Upper lobe of left lung (tissue), 6 donors: Measurements from ENCODE around the gene LOX. TPM values are rescaled to one million over a fixed set of nuclear protein-coding genes. Genes with fewer than 3 reads are reported as not detected.

ENCODE experiments used
- ATAC-seq, 2 donors: fragments of 200-7000 bp; cut with Tn5 transposase; one replicate each; pipeline ENCODE4 v1.9.1; 2022; ENCODE audit warnings: mild to moderate bottlenecking in 2 of 2, moderate library complexity in 2 of 2; ENCODE audit not compliant: low FRiP score in 2 of 2
- DNase-seq, 2 donors: peaks; one replicate each; pipeline ENCODE4 v3.0.0-alpha.2; 2019 to 2020
- H3K27ac ChIP-seq, 4 donors: fragments of 200-600 bp; sonication (generic); one replicate each; pipeline ENCODE4 v1.5.1; 2016 to 2019
- H3K27me3 ChIP-seq, 4 donors: fragments of 200-600 bp; sonication (generic); one replicate each; pipeline ENCODE4 v1.5.1; 2017 to 2019
- H3K36me3 ChIP-seq, 4 donors: fragments of 200-600 bp; sonication (generic); one replicate each; pipeline ENCODE4 v1.5.1; 2016 to 2019
- H3K4me1 ChIP-seq, 4 donors: fragments of 200-600 bp; sonication (generic); one replicate each; pipeline ENCODE4 v1.5.1; 2018 to 2019
- H3K4me3 ChIP-seq, 4 donors: fragments of 200-600 bp; sonication (generic); one replicate each; pipeline ENCODE4 v1.5.1; 2017 to 2019; ENCODE audit warnings: mild to moderate bottlenecking in 2 of 4, moderate library complexity in 1 of 4
- H3K9me3 ChIP-seq, 4 donors: fragments of 200-600 bp; sonication (generic); one replicate each; pipeline ENCODE4 v1.5.1; 2018 to 2019
- CTCF ChIP-seq, 6 experiments: fragments of 450-650 bp in 4 of 6; fragments of 200-600 bp in 2 of 6; sonication (generic) in 2 of 6; IDR thresholded peaks; one replicate each; pipeline ENCODE4 v1.5.1; 2016 to 2019; ENCODE audit warnings: antibody characterized with exemption in 6 of 6
- EP300 ChIP-seq, 4 donors: sonication (generic); formaldehyde crosslinking; IDR thresholded peaks; one replicate each; pipeline ENCODE4 v1.5.1; 2017; ENCODE audit warnings: antibody characterized with exemption in 4 of 4, control low read depth in 2 of 4
- POLR2A ChIP-seq, 4 donors: fragments of 450-650 bp; IDR thresholded peaks; one replicate each; pipeline ENCODE4 v1.5.1; 2016 to 2017; ENCODE audit warnings: antibody characterized with exemption in 4 of 4, mild to moderate bottlenecking in 2 of 4
- POLR2AphosphoS5 ChIP-seq, 2 donors: sonication (generic); formaldehyde crosslinking; IDR thresholded peaks; one replicate each; pipeline ENCODE4 v1.5.1; 2017; ENCODE audit warnings: antibody characterized with exemption in 2 of 2
- WGBS, 2 donors: methylation state at CpG; one replicate each; pipeline ENCODE4 v1.1.5; 2017 to 2018; 5-methylcytosine and 5-hydroxymethylcytosine counted together
- total RNA-seq, 6 donors: library from RNA; depleted of rRNA in 4 of 6; stranded (reverse); fragments of >200 nt in 4 of 6; gene quantifications; one replicate each; pipeline versions ENCODE4 v1.1.0 to v1.2.1, GENCODE V29; 2016 to 2021
- donor health status: DM: no; HTN: no; CAD: no; lungs with moderate emphysema.
- donor health status: DM: no; HTN: yes; CAD: no; lungs with severe emphysema.

LOX gene
- total RNA-seq, 6 donors from 2014 or later = 5.2 to 48.7 (median 23.9) TPM

GRCh38 chr5:122121479-122122465 is 43.7 kb upstream of the LOX start:
- H3K4me1 ChIP-seq = no peaks in the 10 kb centered on the region
- no peaks in the 10 kb centered on the region for H3K9me3 ChIP-seq
- ATAC-seq (no peak), DNase-seq (no peak)
- no peaks in the 10 kb centered on the region for H3K27me3 ChIP-seq
- no peak overlapping the region for H3K27ac ChIP-seq
- H3K36me3 ChIP-seq = no peaks in the 10 kb centered on the region
- TF ChIP-seq POLR2AphosphoS5 (IDR thresholded peaks at IDR 0.05) (no peak), CTCF (IDR thresholded peaks at IDR 0.05) (no peak), EP300 (IDR thresholded peaks at IDR 0.05) (no peak), POLR2A (IDR thresholded peaks at IDR 0.05) (no peak)
- no peak overlapping the region for H3K4me3 ChIP-seq
- 89 to 91% methylated on average over 11 of the region's 11 CpGs for WGBS, 2 donors

GRCh38 chr5:122120957-122121356 is 42.9 kb upstream of the LOX start:
- H3K27ac ChIP-seq = no peak overlapping the region
- 77 to 79% methylated on average over 2 of the region's 2 CpGs for WGBS, 2 donors

GRCh38 chr5:122120493-122120892 is 42.4 kb upstream of the LOX start:
- H3K27ac ChIP-seq = no peak overlapping the region
- DNase-seq (no peak), ATAC-seq (no peak)
- H3K27me3 ChIP-seq = no peaks in the 10 kb centered on the region
- TF ChIP-seq CTCF (IDR thresholded peaks at IDR 0.05) = no peak
- TF ChIP-seq POLR2A (IDR thresholded peaks at IDR 0.05) = no peak
- no peak for TF ChIP-seq EP300 (IDR thresholded peaks at IDR 0.05)
- no peak for TF ChIP-seq POLR2AphosphoS5 (IDR thresholded peaks at IDR 0.05)
- 79 to 86% methylated on average over 2 of the region's 2 CpGs for WGBS, 2 donors
- H3K36me3 ChIP-seq = no peaks in the 10 kb centered on the region
- no peaks in the 10 kb centered on the region for H3K4me1 ChIP-seq
- H3K4me3 ChIP-seq = no peak overlapping the region
- H3K9me3 ChIP-seq = no peaks in the 10 kb centered on the region

More at GRCh38 chr5:122120957-122121356, 42.9 kb upstream of the LOX start:
- ATAC-seq = no peak
- Histone ChIP-seq H3K36me3 (no peaks in the 10 kb centered on the region), H3K4me3 (no peak overlapping the region), H3K27me3 (no peaks in the 10 kb centered on the region), H3K9me3 (no peaks in the 10 kb centered on the region), H3K4me1 (no peaks in the 10 kb centered on the region)
- no peak for DNase-seq
- TF ChIP-seq CTCF (IDR thresholded peaks at IDR 0.05) (no peak), POLR2AphosphoS5 (IDR thresholded peaks at IDR 0.05) (no peak), POLR2A (IDR thresholded peaks at IDR 0.05) (no peak), EP300 (IDR thresholded peaks at IDR 0.05) (no peak)

GRCh38 chr5:122119205-122119604 is 41.1 kb upstream of the LOX start:
- TF ChIP-seq CTCF (IDR thresholded peaks at IDR 0.05) (no peak), POLR2A (IDR thresholded peaks at IDR 0.05) (no peak), POLR2AphosphoS5 (IDR thresholded peaks at IDR 0.05) (no peak), EP300 (IDR thresholded peaks at IDR 0.05) (no peak)
- no peak for DNase-seq
- H3K9me3 ChIP-seq = no peaks in the 10 kb centered on the region

More at GRCh38 chr5:122119205-122119604, 41.1 kb upstream of the LOX start:
- H3K27me3 ChIP-seq = no peaks in the 10 kb centered on the region
- H3K4me1 ChIP-seq = no peaks in the 10 kb centered on the region
- 53 to 72% methylated on average over 3 of the region's 3 CpGs for WGBS, 2 donors
- ATAC-seq = no peak
- H3K4me3 ChIP-seq = no peak overlapping the region
- no peaks in the 10 kb centered on the region for H3K36me3 ChIP-seq
- no peak overlapping the region for H3K27ac ChIP-seq
